MCF 10A (cell line): ENCODE measurements around the gene KRT7. TPM values are rescaled to one million over a fixed set of nuclear protein-coding genes. Genes with fewer than 3 reads are reported as not detected.

Source experiments
- BruUV-seq: library from RNA; stranded (reverse); fragments of 400-500 nt; replicated peaks from 2 replicates; lab custom pipeline; 2021; lab: Mats Ljungman, UMichigan
- CTCF ChIA-PET: fragments of 300-600 bp; sonication (Branson Sonifier 250); formaldehyde crosslinking; extraction: SDS; loops from one replicate; lab custom pipeline; 2021; ENCODE audit warnings: antibody characterized with exemption, inconsistent platforms; lab: Yijun Ruan, JAX
- POLR2A ChIA-PET: fragments of 300-600, 350-650 bp; sonication (Branson Sonifier 250); formaldehyde crosslinking; extraction: SDS; loops from one replicate; lab custom pipeline; 2020; ENCODE audit warnings: antibody characterized with exemption, inconsistent platforms; lab: Yijun Ruan, JAX
- DNase-seq: peaks from one replicate; pipeline ENCODE4 v3.0.0-alpha.2; 2018; ENCODE audit not compliant: unreplicated experiment
- H3K27ac Mint-ChIP-seq: one replicate; pipeline ENCODE4 v1.8.0; 2022; ENCODE audit warnings: mild to moderate bottlenecking, low read depth, mixed read lengths; ENCODE audit not compliant: unreplicated experiment
- H3K27me3 Mint-ChIP-seq: one replicate; pipeline ENCODE4 v1.8.0; 2022; ENCODE audit warnings: mixed read lengths; ENCODE audit not compliant: insufficient read depth, unreplicated experiment
- H3K36me3 Mint-ChIP-seq: one replicate; pipeline ENCODE4 v1.8.0; 2022; ENCODE audit warnings: mild to moderate bottlenecking, moderate library complexity, mixed read lengths; ENCODE audit not compliant: insufficient read depth, unreplicated experiment
- H3K4me1 Mint-ChIP-seq: one replicate; pipeline ENCODE4 v1.8.0; 2022; ENCODE audit warnings: mixed read lengths; ENCODE audit not compliant: insufficient read depth, unreplicated experiment
- H3K4me3 Mint-ChIP-seq: one replicate; pipeline ENCODE4 v1.8.0; 2022; ENCODE audit warnings: mild to moderate bottlenecking, moderate library complexity, mixed read lengths; ENCODE audit not compliant: unreplicated experiment
- H3K9me3 Mint-ChIP-seq: one replicate; pipeline ENCODE4 v1.8.0; 2022; ENCODE audit warnings: mixed read lengths; ENCODE audit not compliant: unreplicated experiment
- intact Hi-C: fragments of 100-400 bp; cut with micrococcal nuclease; formaldehyde crosslinking; loops from 2 replicates; pipeline ENCODE4 v1.14.1; 2022
- total RNA-seq: library from RNA; stranded (reverse); gene quantifications from 2 replicates; pipeline ENCODE4 v1.2.3, GENCODE V29; 2022
- TF ChIP-seq, protein P1 (sequence below): fragments of 200-600 bp; IDR thresholded peaks from one replicate; pipeline ENCODE4 v1.8.0; 2022; ENCODE audit warnings: antibody characterized with exemption, mild to moderate bottlenecking; ENCODE audit not compliant: unreplicated experiment

The KRT7 gene
- total RNA-seq, 1 experiment from 2014 or later = 3,360 TPM

DNA sequence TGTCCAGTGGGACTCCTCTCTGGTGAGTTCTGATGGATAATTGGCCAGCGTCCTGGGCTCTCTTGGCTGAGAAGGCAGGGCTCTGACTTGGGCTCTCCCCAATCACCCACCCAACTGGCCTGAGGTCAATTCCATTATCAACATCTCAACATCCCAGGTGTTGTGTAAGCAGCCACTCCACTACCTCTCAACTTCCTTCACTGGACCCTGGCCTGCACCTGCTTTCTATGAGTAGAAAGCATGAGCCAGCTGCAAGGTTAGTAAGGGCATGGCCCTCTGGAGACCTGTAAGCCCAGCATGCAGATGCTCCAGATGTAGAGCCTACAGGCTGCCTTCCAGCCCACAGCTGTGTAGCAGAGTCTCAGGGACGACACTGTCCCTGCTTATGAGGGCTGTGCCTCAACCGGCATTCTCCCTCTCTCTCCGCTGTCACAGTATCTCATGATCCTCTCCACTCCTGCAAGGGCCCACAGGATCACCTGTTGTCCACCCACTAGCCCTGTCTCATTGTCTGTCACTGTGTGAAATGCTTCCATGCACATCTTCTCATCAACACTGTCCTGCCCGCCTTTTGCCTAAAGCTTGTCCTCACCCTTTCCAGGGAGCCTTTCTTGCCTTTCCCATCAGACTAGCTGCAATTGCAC is 63.7 kb downstream of the KRT7 start:
- H3K27me3 Mint-ChIP-seq = no peaks in the 10 kb centered on the region
- TF ChIP-seq, protein P1, sequence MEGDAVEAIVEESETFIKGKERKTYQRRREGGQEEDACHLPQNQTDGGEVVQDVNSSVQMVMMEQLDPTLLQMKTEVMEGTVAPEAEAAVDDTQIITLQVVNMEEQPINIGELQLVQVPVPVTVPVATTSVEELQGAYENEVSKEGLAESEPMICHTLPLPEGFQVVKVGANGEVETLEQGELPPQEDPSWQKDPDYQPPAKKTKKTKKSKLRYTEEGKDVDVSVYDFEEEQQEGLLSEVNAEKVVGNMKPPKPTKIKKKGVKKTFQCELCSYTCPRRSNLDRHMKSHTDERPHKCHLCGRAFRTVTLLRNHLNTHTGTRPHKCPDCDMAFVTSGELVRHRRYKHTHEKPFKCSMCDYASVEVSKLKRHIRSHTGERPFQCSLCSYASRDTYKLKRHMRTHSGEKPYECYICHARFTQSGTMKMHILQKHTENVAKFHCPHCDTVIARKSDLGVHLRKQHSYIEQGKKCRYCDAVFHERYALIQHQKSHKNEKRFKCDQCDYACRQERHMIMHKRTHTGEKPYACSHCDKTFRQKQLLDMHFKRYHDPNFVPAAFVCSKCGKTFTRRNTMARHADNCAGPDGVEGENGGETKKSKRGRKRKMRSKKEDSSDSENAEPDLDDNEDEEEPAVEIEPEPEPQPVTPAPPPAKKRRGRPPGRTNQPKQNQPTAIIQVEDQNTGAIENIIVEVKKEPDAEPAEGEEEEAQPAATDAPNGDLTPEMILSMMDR = no peak
- no peaks in the 10 kb centered on the region for H3K36me3 Mint-ChIP-seq
- ChIA-PET CTCF (interaction anchor here (0.7 to 2.1 kb wide), 4 partner anchors 10 to 16 kb away, joined by 3 to 6 read pairs (median 4); no protein-coding TSS in a partner anchor), POLR2A (interaction anchor here (0.6 to 1.0 kb wide), 2 partner anchors 13 to 22 kb away, joined by 3 to 4 read pairs; no protein-coding TSS in a partner anchor)
- intact Hi-C loops = no loop called here
- H3K27ac Mint-ChIP-seq = no peak overlapping the region
- no peak for DNase-seq
- no peaks in the 10 kb centered on the region for H3K9me3 Mint-ChIP-seq
- H3K4me1 Mint-ChIP-seq = peaks cover 7% of the 10 kb centered on the region
- no peak overlapping the region for H3K4me3 Mint-ChIP-seq
- BruUV-seq = no TSS peak

Other genes with a start within 250 kb of the KRT7 start
- 0.39 TPM in 1 of 2 replicates, not detected in the other for gene TAMALIN, start 226.3 kb upstream of the KRT7 start, total RNA-seq
- gene NR4A1, start 181.8 kb upstream of the KRT7 start, total RNA-seq = 0.69 and 2.9 TPM in 2 replicates
- gene ATG101, start 163.3 kb upstream of the KRT7 start, total RNA-seq = 64.2 and 66.9 TPM in 2 replicates
- gene SMIM41, start 153.5 kb upstream of the KRT7 start, total RNA-seq = not detected in 2 replicates
- 27.4 and 52.3 TPM in 2 replicates for gene KRT80, start 41.2 kb upstream of the KRT7 start, total RNA-seq
- 37.8 and 45.1 TPM in 2 replicates for gene KRT86, start 41.4 kb downstream of the KRT7 start, total RNA-seq
- gene KRT81, start 58.3 kb downstream of the KRT7 start, total RNA-seq = 2,023 and 2,244 TPM in 2 replicates
- 12.2 and 14.5 TPM in 2 replicates for gene KRT83, start 88.2 kb downstream of the KRT7 start, total RNA-seq
- gene KRT85, start 134.2 kb downstream of the KRT7 start, total RNA-seq = 0.23 TPM in 1 of 2 replicates, not detected in the other
- gene KRT84, start 152.4 kb downstream of the KRT7 start, total RNA-seq = not detected in 2 replicates
- not detected in 2 replicates for gene KRT82, start 173.1 kb downstream of the KRT7 start, total RNA-seq
- gene KRT75, start 201.1 kb downstream of the KRT7 start, total RNA-seq = not detected in 2 replicates
- gene KRT6B, start 218.9 kb downstream of the KRT7 start, total RNA-seq = 2.3 and 3.3 TPM in 2 replicates
- 0.19 and 0.44 TPM in 2 replicates for gene KRT6C, start 240.6 kb downstream of the KRT7 start, total RNA-seq